GM19043 (cell line): ENCODE results near the gene RBFOX1.

Source experiments
- ATAC-seq: cut with Tn5 transposase; IDR thresholded peaks from one replicate; pipeline ENCODE4 v1.9.1; 2021; ENCODE audit warnings: low read depth; ENCODE audit not compliant: unreplicated experiment

Gene RBFOX1

DNA sequence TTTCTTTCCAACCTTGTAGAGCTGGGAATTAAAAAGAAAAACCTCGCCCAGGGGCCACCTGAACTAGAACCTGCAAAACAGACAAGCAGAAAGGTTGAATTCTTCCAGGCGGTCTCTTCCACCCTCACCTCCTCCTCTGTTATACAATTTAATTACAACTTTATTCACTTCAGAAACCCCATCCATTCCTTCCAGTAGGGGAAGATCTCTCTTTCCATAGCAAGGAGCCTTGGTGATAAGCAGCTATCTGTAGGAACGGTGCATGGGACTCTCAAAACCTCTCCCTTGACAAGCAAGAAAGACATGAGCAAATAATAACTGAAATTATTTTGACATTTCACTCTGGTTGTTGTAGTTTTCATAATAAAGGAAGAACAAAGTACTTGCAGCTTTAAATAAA, 176.0 kb downstream of the RBFOX1 start:
- ATAC-seq: no peak

DNA sequence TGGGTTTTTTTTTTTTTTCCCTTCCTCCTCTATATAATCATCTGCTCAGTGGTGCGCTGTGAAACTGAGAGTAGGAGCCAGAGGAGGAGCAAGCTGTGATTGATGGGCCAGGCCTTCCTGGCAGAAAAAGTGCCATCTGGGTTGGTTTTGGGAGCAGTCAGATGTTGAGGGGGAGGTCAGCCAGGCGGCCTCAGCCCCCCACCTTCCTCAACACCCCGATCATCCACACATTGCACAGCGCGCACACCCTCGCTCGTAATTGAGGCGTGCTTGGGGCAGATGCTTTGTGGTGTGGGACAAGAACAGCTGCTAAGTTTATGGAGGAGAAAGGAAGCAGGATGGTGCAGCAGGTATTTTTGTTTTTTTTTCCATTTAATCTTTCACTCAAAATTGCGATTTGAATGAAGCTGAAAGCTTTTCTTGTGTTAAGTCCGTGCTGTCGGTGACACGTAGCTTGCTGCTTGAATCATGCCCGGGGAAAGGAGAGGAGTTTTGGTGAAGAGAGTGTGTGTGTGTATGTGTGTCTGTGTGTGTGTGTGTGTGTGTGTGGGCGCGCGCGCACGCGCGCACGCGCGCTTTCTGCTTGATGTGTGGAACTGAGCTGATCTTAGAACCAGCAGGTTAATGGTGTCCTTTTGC, 177.4 kb downstream of the RBFOX1 start:
- ATAC-seq: no peak

DNA sequence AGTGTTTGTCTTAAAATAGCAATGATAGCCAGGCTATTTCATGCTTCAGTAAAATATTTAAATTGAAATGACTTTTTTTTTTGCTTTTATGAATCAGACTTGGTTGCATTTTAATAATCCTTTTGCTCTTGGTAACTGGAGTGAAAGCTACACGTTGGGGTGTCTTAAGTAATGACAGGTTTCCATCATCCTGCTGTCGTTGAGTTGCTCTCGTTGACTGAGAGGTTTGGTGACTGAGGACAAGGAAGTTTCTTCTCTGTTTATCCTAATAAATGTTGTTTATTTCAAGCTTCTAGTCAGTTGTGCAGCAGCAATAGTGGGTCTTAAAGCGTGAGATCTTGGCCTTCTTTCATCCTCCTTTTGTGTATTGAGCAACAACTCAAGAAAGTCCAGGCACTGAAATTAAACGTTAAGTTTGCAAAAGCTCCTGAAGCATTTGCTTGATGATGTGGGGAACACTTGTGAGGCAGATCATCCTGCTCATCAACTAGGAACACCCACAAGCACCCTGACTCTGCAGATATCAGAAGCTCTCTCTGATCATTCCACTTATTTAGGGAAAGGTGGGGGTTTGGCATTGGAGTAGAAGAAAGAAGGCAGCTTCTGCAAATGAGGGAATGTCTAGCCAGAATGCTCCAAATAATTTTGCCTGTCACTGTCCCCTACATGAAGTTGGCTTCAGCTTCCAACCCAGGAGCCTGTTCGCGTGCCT, 179.1 kb downstream of the RBFOX1 start:
- no peak for ATAC-seq

DNA sequence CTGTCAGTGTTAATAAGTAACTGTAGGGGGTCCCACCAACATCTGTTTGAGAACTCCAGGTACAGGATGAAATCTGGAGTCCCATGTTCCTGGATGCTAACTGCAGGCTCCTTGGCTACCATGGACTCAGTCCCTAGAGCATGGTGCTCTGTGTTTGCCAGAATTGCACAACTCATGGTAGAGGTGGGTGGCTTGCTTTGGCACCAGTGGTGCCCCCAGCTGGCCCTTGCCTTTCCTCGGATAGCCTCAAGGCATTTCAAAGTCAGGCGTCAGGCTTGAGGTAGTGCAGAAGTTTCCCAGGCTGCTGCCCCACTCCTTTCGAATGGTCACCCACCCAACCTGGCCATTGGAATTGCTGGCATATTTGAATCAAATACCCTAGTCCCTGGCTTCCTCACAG, 179.9 kb downstream of the RBFOX1 start:
- ATAC-seq: no peak

DNA sequence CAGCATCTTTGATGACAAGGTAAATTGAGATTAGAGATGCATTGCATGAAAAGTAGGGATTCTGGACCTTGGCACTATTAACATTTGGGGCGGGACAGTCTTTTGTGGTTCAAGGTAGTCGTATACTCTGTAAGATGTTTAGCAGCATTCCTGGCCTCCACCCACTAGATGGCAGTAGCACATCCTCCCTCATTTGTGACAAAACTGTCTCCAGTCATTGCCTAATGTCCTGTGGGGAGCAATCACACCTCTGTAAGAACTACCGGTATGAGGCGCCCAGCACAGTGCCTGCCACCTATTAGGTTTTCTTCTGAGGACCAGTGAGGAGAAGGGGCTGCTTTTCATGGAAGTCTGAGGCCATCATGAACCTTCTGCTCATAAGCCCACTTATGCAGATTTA, 180.8 kb downstream of the RBFOX1 start:
- ATAC-seq: no peak

DNA sequence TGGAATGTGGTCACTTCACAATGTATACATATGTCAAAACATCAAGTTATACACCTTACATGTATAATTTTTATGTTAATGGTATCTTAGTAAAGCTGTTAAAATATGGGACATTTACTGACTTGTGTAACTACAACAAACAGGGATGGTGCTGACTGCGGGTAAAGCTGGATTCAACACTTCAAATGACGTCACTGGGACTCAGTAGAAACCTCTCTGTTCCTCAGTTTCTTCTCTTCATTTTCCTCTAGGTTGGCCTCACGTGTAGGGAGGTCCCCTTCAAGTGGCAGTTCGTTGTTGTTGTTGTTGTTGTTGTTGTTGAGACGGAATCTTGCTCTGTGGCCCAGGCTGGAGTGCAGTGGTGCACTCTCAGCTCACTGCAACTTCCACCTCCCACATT, 182.9 kb downstream of the RBFOX1 start:
- ATAC-seq: no peak

DNA sequence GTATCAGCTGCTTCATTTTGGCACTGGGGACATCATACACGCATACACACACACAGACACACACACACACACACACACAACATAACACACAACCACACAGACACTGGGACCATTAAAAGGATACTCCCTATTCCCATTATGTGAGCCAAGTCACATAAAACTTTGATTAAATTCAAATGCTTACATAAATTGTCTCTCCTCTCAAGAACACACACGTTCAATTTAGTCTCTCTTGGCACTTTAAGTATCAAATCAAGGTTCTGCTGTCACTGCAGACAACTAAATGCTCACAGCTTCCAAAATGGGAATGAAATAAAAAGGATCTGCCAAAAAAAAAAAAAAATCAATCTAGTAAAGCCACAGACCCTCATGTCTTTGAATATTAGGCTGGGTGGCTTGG, 184.9 kb downstream of the RBFOX1 start:
- ATAC-seq: no peak

DNA sequence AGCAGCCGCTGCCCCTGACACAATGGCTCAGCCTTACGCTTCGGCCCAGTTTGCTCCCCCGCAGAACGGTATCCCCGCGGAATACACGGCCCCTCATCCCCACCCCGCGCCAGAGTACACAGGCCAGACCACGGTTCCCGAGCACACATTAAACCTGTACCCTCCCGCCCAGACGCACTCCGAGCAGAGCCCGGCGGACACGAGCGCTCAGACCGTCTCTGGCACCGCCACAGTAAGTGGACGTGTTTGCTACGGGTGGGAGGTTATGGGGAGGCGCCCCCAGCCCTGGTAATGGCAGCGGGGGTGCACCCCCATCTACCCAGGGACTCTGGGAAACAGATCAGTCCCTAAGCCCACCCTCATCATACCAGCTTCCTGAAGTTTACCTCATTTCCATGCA, 185.5 kb downstream of the RBFOX1 start:
- no peak for ATAC-seq

DNA sequence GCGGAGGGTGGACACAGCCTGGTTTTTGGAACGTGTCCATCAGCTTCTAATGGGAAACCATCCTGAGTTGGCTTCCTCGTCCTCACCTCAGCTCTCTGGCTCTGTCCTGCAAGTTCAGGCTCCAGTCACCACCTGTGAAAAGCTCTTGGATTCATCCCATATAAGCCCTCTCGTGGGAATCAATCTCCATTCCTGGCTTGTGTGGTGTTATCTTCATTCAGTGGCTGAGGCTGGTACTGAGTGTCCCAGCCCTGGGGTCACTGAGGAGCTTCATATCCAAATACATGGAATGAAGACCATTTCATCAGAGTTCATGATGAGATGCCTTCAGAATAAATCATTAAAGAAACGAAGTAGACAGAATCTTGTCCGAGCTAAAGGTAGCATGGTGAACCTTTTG, 189.2 kb downstream of the RBFOX1 start:
- no peak for ATAC-seq

DNA sequence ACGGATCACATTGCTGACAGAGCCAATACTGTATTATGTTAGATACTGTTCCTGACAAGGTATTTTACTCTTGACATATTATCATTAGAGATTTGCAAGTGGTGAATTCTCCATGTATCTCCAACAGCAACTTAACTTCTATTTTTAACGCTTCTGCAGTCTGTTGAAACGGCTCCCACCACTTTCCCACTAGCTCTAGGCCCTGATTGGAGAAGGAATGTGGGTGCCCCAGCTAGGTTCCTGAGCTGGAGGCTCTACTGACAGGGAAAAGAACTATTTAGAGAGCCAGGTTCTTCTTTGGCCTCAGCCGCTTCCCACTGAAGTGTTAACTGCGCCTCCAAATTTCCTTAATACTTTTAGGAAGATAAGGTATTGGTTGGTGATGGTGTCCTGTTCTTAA, 191.8 kb downstream of the RBFOX1 start:
- ATAC-seq: no peak

DNA sequence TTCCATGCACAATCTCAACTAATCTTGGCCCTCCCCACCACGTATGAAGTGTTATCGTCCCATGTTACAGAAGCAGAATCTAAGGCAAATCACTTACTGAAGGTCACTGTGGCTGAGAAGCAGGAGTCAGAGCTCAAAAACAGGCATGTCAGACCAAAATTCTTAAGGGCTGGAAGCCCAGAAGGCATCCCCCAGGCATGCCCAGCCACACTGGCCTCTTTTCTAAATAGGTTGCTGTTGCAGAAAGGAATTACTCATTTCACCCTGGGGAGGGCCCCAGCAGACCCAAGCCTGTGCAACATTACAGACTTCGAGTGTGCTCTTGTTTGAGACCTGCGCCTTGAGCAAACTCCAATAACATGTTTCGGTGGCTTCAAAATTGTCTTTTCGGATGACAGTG, 194.1 kb downstream of the RBFOX1 start:
- no peak for ATAC-seq

DNA sequence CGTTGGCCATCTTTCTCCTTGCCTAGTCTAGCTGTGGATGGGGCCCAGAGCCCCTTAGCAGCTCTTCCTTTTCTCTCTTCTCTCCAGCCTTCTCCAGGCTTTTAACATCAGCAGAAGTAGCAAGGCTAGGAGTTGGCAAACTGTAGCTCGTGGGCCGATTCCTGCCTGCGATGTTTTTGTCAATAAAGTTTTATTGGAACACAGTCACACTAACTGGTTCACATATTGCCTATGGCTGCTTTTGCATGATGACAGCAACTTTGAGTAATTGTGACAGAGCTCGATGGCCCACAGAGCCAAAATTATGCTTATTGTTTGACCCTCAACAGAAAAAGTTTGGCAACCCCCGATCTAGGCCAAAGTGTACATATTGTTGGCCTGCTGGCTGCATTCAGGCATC, 199.9 kb downstream of the RBFOX1 start:
- ATAC-seq: no peak

DNA sequence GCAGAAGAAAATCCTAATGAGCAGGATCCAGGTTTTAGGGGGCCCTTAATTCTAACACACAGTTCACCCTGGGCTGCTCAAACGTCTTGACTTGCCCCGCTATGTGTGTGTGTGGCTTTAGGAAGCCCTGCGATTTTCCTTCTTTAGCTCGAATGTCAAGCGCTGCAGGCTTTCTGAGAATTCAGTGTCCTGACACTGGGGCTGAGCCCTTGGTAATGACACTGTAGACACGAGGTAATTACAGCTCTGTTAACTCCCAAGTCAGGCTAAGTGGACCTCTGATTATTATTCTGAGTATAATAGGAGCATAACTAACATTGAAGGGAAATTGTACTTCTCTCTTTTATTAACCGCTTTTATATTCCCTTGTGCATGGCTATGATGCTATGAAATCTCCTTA, 202.1 kb downstream of the RBFOX1 start:
- no peak for ATAC-seq

DNA sequence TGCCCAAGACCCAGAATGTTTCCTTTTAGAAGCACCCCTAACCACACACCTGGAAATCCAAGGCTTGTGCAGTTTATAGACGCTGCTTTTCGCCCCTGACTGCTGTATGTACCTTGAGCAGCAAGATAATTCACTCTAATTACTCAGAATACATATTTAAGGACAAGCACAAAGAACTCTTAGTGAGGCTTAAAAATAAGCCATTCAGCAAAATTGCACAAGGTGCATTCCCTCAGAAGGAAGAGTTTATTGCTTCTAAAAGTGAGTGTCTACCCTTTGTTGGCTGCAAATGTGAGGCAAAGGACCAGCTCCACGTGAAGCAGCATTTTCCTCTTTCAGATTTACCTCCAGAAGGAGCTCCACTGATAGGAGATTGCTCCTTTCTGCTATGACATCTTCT, 208.4 kb downstream of the RBFOX1 start:
- ATAC-seq: no peak

DNA sequence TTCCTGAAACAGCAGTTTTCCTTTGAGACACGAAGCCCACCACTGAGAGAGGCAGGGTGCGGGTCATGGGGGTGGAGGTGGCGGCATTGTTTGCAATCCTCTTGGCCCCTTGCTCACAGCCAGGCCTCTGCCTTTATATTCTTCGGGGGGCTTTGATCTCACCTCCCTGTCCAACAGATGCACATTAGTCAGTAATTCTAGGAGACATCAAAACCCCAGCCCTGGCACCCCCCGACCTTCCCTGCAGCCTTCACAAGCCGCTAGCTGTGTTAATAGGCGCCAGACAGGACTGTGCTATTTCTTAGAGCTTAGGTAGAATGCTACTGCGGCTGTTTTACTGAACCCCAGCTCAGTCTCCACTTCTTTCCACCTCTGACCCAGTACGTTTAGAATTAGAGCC, 212.6 kb downstream of the RBFOX1 start:
- no peak for ATAC-seq

DNA sequence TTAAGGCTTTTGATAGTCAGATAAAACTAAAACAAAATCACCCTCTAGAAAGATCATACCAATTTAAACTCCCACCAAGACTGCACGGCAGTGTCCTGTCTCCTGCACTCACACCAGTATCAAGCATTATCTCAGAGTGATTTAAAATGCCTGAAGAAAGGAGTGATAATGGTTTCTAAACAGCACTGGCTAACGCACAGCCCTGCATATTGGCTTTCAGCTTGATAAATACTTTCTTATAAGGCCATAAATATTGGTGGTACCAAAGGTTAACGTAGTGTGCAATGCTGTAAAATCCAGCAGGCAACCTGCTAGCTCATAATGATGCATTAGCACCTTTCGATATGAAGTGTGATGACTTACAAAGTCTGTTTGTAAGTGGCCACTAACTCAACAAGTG, 214.3 kb downstream of the RBFOX1 start:
- no peak for ATAC-seq

DNA sequence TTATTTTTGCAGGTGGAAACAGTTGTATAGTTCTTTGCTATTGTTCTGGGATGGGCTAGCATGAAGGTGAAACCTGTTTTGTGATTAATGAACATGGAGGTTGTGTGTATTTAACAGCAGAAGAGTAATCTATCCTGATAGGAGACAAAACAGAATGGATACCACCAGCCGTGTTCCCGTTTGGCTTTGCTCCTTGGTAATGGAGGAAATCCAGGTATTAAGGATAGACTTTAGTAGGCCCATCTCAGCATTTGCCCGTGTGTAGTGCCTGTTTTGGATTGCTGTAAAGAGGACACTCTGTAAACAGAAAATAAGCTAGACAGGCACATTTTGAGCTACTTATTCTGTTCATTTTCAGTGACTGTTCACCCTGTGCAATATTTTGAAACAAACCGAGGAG, 215.1 kb downstream of the RBFOX1 start:
- ATAC-seq: no peak

DNA sequence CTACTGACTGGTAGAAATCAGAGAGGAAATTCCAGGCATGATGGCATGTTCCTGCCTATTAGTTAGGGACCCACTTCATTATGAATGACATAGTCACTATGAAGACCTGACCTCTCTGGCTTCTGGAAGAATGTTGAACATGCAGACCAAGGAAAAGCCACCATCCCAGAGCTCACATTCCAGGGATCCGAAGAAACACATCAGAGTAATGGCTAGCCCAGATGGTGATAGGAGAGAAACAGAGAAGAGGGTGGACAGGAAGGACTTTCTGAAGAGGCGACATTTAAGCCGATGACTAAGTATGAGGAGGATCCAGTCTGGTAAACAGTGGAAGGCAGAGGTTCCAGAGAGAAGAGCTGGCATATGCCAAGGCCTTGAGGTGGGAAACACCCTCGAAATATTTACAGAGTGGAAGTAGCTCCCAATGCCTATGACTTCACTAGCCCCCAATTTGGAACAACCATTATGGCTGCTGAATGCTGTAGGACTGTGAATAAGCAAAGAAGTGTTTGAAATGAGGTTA, 216.2 kb downstream of the RBFOX1 start:
- ATAC-seq: no peak

DNA sequence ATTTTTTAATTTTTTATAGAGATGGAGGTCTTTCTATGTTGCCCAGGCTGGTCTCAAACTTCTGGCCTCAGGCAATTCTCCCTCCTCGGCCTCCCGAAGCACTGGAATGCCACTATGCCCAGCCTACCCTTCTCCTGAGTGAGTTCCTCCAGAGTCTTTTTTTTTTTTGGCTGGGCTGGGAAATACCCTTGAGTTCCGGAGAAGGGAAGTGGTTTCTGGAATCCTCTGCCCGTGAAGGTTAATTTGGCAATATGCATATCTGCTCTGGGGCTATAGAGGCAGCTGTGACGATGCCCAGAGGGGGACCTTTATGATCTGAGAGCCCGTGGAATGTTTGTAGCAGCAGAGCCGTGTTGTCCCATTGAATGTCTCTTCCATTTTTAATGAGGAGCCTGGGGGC, 217.5 kb downstream of the RBFOX1 start:
- ATAC-seq: no peak

DNA sequence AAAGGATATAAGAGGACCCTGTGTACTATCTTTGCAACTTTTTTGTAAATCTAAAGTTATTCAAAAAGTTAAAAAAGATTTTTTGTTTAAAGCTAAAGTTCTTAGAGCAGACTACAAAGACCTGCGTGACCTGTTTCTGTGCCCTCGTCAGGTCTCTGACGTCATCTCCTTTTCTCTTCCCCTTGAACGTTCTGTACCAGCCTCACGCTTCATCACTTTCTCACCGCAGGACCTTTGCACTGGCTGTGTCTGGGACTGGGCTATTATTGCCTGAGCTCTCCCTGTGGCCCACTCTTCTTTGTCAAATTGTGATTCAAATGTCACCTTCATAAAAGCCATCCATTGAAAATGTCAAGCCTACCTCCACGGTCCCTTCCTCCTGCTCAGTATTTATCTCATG, 222.8 kb downstream of the RBFOX1 start:
- ATAC-seq: no peak

DNA sequence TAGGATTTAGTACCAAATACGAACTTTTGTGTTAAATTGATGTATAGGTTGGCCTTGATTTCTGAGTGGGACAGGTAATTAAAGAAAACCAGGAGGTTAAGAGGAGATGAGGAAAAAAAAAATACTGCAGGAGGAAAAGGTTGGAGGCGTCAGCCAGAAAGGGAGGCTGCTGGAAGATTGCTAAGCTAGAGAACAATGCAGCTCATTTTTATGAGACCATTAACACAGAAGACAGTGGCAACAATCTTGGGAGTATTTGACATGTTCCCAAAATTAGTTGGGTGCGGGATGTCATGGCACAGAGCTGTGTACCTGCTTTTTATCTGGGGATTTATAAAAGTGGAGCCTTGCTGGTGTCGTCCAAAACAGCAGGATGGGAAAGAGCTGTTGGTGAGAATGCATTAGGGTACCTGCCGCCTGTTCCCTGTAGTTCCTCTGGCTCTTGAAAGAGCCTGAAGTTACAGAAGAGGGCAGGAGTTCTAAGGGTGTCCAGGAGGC, 229.3 kb downstream of the RBFOX1 start:
- ATAC-seq: no peak

DNA sequence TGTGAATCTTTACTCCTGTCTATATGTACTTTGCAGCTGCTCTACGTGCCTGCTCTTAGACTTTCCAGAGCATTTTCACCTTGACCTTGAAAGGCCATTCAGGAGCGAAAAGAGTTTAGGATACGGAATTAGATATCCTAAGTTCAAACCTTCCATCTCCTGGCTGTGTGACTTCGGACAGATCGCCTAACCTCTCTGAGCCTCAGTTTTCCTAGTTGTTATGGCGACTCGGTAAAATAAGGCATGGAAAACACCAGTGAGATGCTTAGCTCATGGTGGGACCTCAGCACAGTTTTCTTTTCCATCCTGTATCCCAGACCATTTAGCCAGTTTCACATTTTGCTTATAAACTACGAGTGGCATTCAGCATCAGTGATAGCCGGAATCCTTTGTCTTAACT, 233.7 kb downstream of the RBFOX1 start:
- no peak for ATAC-seq
